Upper lobe of right lung (tissue), 1 donor: ENCODE data around the gene AGAP2. TPM values are rescaled to one million over a fixed set of nuclear protein-coding genes. Genes with fewer than 3 reads are reported as not detected.

ENCODE experiments used
- ATAC-seq: fragments of 200-7000 bp; cut with Tn5 transposase; one replicate; pipeline ENCODE4 v1.9.1; 2020; ENCODE audit warnings: mild to moderate bottlenecking, moderate library complexity
- DNase-seq: peaks from one replicate; pipeline ENCODE4 v3.0.0-alpha.2; 2020
- H3K27ac ChIP-seq: fragments of 200-600 bp; one replicate; pipeline ENCODE4 v1.8.0; 2022
- H3K27me3 ChIP-seq: fragments of 200-600 bp; one replicate; pipeline ENCODE4 v1.8.0; 2022; ENCODE audit warnings: mild to moderate bottlenecking
- H3K36me3 ChIP-seq: fragments of 200-600 bp; one replicate; pipeline ENCODE4 v1.8.0; 2022
- H3K4me1 ChIP-seq: fragments of 200-600 bp; one replicate; pipeline ENCODE4 v1.8.0; 2022
- H3K4me3 ChIP-seq: fragments of 200-600 bp; one replicate; pipeline ENCODE4 v1.8.0; 2022; ENCODE audit warnings: mild to moderate bottlenecking
- H3K9me3 ChIP-seq: fragments of 200-600 bp; one replicate; pipeline ENCODE4 v1.8.0; 2022
- CTCF ChIP-seq: fragments of 200-600 bp; IDR thresholded peaks from one replicate; pipeline ENCODE4 v1.8.0; 2022; ENCODE audit warnings: antibody characterized with exemption
- intact Hi-C: fragments of 100-400 bp; cut with DNase I; formaldehyde crosslinking; loops from one replicate; pipeline ENCODE4 v1.11.0; 2022
- total RNA-seq: library from RNA; stranded (reverse); fragmentation: NEBNext Ultra II Directional; extraction: Animal tissue kit (Norgen Biotek cat#: 25700); gene quantifications from one replicate; pipeline ENCODE4 v1.2.1, GENCODE V29; 2021
- donor health status: DM: no; HTN: yes; CAD: no; lungs with severe emphysema.

Gene AGAP2
- total RNA-seq, 1 donor from 2014 or later = 5.4 TPM

- no peak for TF ChIP-seq CTCF
- H3K9me3 ChIP-seq = no peaks in the 10 kb centered on the region
- H3K4me1 ChIP-seq = peaks cover 27% of the 10 kb centered on the region
- intact Hi-C loops = no loop called here
- ATAC-seq = no peak
- peaks cover 14% of the 10 kb centered on the region for H3K36me3 ChIP-seq
- no peak for DNase-seq
- no peak overlapping the region for H3K4me3 ChIP-seq
- peaks cover 46% of the 10 kb centered on the region for H3K27me3 ChIP-seq
- H3K27ac ChIP-seq = no peak overlapping the region
Measured at GRCh38 chr12:57762463-57762862, 23.9 kb upstream of the AGAP2 start.

- Histone ChIP-seq H3K27me3 (peaks cover 40% of the 10 kb centered on the region), H3K4me1 (peaks cover 24% of the 10 kb centered on the region), H3K36me3 (peaks cover 14% of the 10 kb centered on the region), H3K4me3 (no peak overlapping the region), H3K9me3 (no peaks in the 10 kb centered on the region), H3K27ac (no peak overlapping the region)
- no peak for TF ChIP-seq CTCF
- DNase-seq (no peak), ATAC-seq (no peak)
- intact Hi-C loops = no loop called here
Measured at GRCh38 chr12:57761391-57761998, 23.0 kb upstream of the AGAP2 start.

- TF ChIP-seq CTCF = no peak
- H3K9me3 ChIP-seq = no peaks in the 10 kb centered on the region
- peaks cover 22% of the 10 kb centered on the region for H3K4me1 ChIP-seq
- ATAC-seq (no peak), DNase-seq (no peak)
- intact Hi-C loops = no loop called here
- peaks cover 14% of the 10 kb centered on the region for H3K36me3 ChIP-seq
- H3K27me3 ChIP-seq = peaks cover 33% of the 10 kb centered on the region
- H3K4me3 ChIP-seq = no peak overlapping the region
- H3K27ac ChIP-seq = no peak overlapping the region
Measured at GRCh38 chr12:57760347-57760982, 21.9 kb upstream of the AGAP2 start.

- ATAC-seq (no peak), DNase-seq (no peak)
- peaks cover 14% of the 10 kb centered on the region for H3K4me1 ChIP-seq
- TF ChIP-seq CTCF = peak; percentile 47
- intact Hi-C loops = no loop called here
- H3K27me3 ChIP-seq = peaks cover 23% of the 10 kb centered on the region
- H3K27ac ChIP-seq = no peak overlapping the region
- H3K36me3 ChIP-seq = peaks cover 14% of the 10 kb centered on the region
- no peak overlapping the region for H3K4me3 ChIP-seq
- H3K9me3 ChIP-seq = no peaks in the 10 kb centered on the region
Measured at GRCh38 chr12:57759360-57759980, 20.9 kb upstream of the AGAP2 start.

GRCh38 chr12:57758552-57759359 lies 20.2 kb upstream of the AGAP2 start:
- ATAC-seq (no peak), DNase-seq (no peak)
- no peaks in the 10 kb centered on the region for H3K9me3 ChIP-seq
- intact Hi-C loops = no loop called here
- no peak for TF ChIP-seq CTCF
- H3K4me3 ChIP-seq = no peak overlapping the region
- H3K27ac ChIP-seq = no peak overlapping the region
- H3K4me1 ChIP-seq = peaks cover 17% of the 10 kb centered on the region
- H3K27me3 ChIP-seq = peaks cover 16% of the 10 kb centered on the region
- peaks cover 14% of the 10 kb centered on the region for H3K36me3 ChIP-seq
